Keratinocyte (primary cell): Measurements from ENCODE around the gene EPHB6.

Source experiments
- EZH2 ChIP-seq: IDR thresholded peaks from one replicate; pipeline ENCODE4 v1.6.1; 2012; ENCODE audit warnings: inconsistent platforms, mild to moderate bottlenecking, low read length, moderate library complexity
- TF ChIP-seq, protein P1 (sequence below), 3 experiments: IDR thresholded peaks in 1 of 3; conservative IDR thresholded peaks in 1 of 3; optimal IDR thresholded peaks in 1 of 3; 2 replicates in 2 of 3; 3 replicates in 1 of 3; pipeline versions ENCODE3 to v1.5.1; 2011; ENCODE audit warnings: low read length in 3 of 3, mild to moderate bottlenecking in 3 of 3, moderate library complexity in 2 of 3, control low read depth in 1 of 3, inconsistent platforms in 1 of 3; ENCODE audit not compliant: insufficient read depth in 2 of 3; ENCODE audit errors: extremely low read depth in 1 of 3

DNA sequence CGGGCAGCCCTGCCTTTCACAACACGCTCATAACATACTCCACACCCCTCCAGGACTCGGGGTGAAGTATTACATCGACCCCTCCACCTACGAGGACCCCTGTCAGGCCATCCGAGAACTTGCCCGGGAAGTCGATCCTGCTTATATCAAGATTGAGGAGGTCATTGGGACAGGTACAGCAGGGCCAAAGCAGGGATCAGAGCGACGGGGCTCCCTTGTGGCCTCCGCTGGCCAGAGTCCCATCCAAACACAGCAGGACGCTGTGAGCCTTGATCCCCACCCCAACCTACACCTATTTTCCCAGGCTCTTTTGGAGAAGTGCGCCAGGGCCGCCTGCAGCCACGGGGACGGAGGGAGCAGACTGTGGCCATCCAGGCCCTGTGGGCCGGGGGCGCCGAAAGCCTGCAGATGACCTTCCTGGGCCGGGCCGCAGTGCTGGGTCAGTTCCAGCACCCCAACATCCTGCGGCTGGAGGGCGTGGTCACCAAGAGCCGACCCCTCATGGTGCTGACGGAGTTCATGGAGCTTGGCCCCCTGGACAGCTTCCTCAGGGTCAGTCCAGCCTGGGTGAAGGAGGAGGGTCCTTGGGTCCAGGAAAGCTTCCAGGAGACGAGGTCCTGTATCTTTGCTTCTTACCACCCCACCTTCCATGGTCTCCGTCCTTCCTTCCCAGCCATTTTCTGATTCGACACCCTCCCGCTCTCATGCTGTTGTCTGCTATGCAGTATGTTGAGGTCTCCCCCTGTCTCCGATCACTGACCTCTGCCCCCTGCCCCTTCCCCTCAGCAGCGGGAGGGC is 13.5 kb downstream of the EPHB6 start:
- TF ChIP-seq, protein P1, sequence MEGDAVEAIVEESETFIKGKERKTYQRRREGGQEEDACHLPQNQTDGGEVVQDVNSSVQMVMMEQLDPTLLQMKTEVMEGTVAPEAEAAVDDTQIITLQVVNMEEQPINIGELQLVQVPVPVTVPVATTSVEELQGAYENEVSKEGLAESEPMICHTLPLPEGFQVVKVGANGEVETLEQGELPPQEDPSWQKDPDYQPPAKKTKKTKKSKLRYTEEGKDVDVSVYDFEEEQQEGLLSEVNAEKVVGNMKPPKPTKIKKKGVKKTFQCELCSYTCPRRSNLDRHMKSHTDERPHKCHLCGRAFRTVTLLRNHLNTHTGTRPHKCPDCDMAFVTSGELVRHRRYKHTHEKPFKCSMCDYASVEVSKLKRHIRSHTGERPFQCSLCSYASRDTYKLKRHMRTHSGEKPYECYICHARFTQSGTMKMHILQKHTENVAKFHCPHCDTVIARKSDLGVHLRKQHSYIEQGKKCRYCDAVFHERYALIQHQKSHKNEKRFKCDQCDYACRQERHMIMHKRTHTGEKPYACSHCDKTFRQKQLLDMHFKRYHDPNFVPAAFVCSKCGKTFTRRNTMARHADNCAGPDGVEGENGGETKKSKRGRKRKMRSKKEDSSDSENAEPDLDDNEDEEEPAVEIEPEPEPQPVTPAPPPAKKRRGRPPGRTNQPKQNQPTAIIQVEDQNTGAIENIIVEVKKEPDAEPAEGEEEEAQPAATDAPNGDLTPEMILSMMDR (optimal IDR thresholded peaks at IDR 0.05 in 1 of 3, IDR thresholded peaks at IDR 0.05 in 1 of 3, conservative IDR thresholded peaks at IDR 0.05 in 1 of 3; ENCODE audit: extremely low read depth in 1 of 3, insufficient read depth in 2 of 3, low read length in 3 of 3), result no peak
- no peak for TF ChIP-seq EZH2
